HPDE6-E6E7 (cell line): ENCODE measurements around the gene DOK6.

Experiments used
- DNase-seq: peaks from one replicate; pipeline ENCODE4 v3.0.0; 2011; ENCODE audit warnings: missing footprints; ENCODE audit errors: extremely low spot score

Gene DOK6

GRCh38 chr18:69538849-69539248 is 138.2 kb downstream of the DOK6 start:
- no peak for DNase-seq

DNA sequence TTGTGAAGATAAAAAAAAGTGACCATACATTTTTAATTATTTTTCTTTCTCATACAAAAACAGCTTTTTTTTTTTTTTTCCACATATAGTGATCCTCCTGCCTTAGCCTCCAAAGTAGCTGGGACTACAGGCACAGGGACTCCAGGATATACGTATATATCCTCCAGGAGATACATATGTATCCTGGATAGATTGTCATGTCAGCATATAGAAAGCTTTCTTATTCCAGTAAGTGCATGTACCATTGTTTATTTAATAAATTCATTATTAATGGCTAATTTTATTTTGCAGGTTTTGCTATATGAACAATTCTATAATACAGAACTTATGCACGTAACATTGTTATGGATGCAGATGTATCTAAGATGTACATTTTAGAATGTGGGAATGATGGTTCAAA is 138.7 kb downstream of the DOK6 start:
- no peak for DNase-seq

- DNase-seq, result no peak
These were observed 155.5 kb downstream of the DOK6 start for GRCh38 chr18:69556228-69556627.

- no peak for DNase-seq
These were observed 156.6 kb downstream of the DOK6 start for GRCh38 chr18:69557282-69557681.

DNA sequence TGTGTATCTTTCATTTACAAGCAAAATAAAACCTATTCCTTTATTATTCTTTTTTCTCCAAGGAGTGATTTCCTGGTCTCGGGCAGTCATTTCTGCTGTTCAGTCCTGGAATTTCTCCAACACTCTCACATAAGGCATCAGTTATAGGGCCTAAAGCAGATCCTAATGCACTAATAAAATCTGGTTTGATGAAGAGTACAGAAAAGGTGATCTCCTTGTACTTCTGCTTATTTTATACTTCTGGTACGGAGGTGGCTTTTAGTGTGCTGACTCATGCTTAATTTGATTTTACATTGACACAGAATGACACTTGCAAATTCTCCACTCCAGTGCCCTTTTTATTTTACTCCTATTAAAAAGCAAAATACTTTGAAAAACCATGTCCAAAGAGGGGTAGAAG is 157.4 kb downstream of the DOK6 start:
- no peak for DNase-seq

DNA sequence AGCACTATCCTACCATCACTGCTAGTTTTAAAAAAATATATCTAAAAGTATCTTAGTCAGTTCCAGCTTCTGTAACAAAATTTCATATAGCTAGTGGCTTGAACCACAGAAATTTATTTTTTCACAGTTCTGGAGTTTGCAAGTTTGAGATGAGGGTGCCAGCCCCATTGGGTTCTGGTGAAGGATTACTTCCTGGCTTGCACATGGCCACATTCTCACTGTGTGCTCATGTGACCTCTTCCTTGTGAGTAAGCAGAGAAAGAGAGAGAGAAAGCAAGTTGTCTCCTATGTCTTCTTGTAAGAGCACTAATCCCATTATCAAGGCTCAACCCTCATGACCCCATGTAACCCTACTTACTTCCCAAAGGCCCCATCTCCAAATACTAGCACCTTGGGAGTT is 158.9 kb downstream of the DOK6 start:
- no peak for DNase-seq

GRCh38 chr18:69564602-69565001 is 163.9 kb downstream of the DOK6 start:
- no peak for DNase-seq

DNA sequence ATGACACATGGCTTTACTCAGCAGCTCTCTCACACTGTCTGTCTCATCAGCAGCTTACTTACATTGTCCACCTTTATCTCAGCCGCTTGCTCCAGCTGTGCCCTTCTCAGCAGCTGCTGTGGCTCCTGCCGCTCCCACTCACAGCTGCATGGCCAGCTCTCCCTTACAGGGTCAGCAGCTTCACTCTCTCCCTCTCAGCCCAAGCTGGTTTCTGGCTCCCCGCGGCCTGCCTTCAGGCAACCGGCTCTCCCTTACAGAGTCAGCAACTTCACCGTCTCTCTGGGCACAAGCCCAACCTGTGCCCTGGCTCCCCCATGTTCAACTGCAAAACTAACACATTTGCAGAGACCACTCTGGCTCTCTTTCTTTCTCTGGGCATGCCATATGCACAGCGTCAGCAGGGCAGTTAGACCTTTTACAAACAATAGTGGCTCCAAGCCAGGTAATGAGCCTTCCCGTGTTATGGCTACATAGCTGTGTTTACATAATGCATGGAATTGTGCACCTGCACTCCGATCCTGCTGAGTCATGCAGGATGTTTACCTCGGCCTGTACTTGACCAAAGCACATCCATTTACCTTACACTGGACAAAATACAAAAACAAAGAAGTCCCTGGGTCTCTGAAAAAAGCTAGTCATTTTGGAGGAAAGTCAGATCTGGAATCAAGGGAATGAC is 167.3 kb downstream of the DOK6 start:
- DNase-seq, result no peak

DNA sequence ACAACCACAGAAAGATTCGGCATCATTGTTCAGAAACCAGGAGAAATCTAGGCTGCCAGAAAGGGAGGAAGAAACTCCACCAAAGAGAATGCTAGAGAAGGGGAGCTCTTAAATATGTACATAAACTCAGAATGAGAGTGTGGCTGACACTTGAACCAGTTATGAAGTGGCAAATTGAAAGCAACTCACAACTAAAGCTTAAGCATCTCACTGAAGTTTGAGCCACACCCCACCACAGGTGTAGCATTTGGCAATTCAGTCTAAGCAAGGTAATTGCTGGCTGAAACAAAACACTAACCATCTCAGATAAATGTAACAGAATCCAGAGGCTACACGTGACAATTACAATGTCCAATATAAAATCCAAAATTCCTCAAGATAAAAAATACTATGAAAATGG is 168.4 kb downstream of the DOK6 start:
- DNase-seq, result no peak

GRCh38 chr18:69574401-69574800 is 173.7 kb downstream of the DOK6 start:
- DNase-seq, result no peak

DNA sequence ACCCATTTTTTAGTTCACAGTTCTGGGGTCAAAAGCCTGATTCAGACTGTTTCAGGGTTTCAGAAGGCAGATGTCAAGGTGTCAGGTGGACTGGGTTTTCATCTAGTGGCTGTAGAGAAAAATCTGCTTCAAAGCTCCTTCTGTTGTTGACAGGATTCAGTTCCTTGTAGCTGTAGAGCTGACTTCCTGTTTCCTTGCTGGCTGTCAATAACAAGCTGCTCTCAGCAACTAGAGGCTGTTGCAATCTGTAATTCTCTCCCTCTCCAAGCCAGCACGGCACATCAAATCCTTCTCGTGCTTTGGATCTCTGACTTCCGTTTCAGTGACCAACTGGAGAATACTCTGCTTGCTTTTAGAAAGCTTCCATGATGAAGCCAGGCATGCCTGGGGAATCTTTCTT is 179.4 kb downstream of the DOK6 start:
- no peak for DNase-seq

- no peak for DNase-seq
These were observed 183.7 kb downstream of the DOK6 start for GRCh38 chr18:69584429-69584828.

- DNase-seq, result no peak
These were observed 185.0 kb downstream of the DOK6 start for GRCh38 chr18:69585696-69586095.

GRCh38 chr18:69586537-69586936 is 185.8 kb downstream of the DOK6 start:
- no peak for DNase-seq

DNA sequence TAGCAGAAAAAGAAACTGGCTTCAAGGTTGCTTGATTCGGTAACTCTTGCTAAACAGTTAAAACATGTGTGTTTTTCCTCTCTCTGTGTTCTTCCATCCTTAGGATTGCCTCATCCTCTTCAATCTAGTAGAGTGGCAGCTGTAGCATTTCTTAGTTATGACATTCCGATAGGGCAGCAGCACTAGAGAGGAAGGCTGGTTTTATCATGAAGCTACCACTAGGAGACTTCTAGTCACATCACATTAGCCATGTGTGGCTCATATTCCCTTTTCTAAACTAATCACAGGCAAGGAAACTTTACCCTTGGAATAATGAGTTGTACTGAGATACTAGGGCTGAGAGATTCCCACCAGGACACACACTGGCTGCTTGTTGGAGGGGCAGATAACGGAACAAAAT is 187.6 kb downstream of the DOK6 start:
- DNase-seq, result no peak

DNA sequence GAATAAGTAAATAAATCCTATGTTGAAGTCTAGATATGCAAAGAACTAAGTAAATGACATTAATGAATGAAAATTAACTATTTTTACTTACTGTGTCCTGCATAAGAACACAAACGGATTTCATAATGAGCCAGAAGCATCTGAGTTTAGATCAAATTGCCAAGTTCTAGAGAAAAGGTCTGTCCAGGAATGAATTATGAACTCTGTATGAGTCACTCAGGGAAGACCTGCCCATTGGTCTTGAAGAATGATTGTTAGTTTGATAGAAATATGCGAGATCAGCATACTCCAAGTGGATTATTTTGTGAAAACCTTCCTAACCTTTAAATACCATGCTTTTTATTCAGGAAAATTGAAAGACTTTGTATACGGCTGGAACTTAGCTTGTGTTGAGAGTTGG is 189.5 kb downstream of the DOK6 start:
- DNase-seq, result no peak

- DNase-seq, result no peak
These were observed 195.7 kb downstream of the DOK6 start for GRCh38 chr18:69596345-69596744.

GRCh38 chr18:69597561-69597960 is 196.9 kb downstream of the DOK6 start:
- no peak for DNase-seq

- DNase-seq, result no peak
These were observed 198.7 kb downstream of the DOK6 start for GRCh38 chr18:69599377-69599776.

DNA sequence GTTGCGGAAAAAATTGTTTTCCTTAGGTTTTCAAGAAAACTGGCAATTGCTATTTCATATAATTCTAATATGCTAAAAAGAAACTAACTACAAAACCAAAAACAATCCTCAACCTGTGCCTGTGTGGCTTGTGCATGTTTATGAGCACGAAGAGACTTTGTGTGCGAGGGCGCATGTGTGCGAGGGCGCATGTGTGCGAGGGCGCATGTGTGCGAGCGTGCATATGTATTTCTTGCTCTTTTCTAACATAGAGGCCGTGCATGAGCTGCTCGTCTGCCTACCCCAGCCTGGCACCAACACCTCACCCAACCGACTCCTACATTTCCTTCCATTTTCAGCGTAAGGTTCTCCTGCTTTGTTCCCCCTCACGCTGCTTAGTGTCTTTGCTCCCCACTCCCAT is 211.6 kb downstream of the DOK6 start:
- DNase-seq, result no peak

- DNase-seq, result no peak
These were observed 215.4 kb downstream of the DOK6 start for GRCh38 chr18:69616114-69616513.

DNA sequence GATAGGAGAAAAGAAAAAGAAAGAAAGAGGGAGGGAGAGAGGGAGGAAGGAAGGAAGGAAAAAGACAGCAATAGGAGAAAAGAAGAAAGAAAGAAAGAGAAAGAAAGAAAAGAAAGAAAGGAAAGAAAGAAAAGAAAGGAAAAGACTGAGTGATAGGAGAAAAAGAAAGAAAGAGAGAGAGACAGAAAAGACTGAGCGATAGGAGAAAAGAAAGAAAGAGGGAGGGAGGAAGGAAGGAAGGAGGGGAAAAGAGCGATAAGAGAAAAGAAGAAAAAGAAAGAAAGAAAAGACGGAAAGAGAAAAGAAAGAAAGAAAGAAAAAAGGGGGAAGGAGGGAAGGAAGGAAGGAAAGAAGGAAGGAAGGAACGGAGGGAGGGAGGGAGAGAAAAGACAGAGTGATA is 216.7 kb downstream of the DOK6 start:
- no peak for DNase-seq

DNA sequence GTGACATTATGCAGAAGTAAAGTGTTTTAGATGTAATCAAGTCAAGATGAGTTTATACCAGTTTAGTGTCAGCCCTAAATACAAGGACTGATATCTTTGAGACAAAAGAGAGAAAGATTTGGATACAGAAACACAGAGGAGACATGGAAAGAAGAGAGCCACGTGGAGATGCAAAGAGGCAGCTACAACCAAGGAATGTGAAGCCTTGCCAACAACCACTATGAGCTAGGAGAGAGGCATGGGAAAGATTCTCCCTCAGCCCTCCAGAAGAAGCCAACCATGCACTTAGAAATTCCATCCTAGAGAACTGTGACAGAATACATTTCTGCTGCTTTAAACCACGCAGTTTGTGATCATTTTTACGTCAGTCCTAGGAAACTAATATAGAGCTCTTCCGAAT is 217.2 kb downstream of the DOK6 start:
- no peak for DNase-seq

DNA sequence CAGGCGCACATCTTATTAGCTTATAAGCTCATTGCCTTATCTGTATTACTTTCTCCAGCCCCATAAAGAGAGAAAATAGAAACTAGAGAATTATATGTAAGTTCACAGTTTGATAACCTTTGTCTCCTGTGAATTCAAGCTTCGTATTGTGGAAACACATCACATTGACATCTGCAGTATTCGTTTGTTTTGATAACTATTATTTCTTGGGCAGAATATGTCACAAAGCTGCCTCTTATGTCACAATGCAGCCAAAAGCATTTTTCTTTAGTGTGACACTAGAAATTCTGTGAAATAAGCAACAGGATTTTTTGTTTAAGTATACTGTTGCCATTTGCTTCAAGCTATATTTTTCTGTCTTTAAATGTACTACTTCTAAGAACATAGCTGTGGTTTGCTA is 221.5 kb downstream of the DOK6 start:
- no peak for DNase-seq
